Mesendoderm (in vitro differentiated cells): ENCODE data around the gene EVI5.
"Not testable (repeated sequence)": the region's sequence is repeated elsewhere in the genome, so short reads cannot be mapped to it uniquely, and the experiment has no call there.

Experiments used
- DNase-seq: peaks from one replicate; pipeline ENCODE4 v3.0.0; 2013
- H2AK5ac ChIP-seq: 2 replicates; pipeline ENCODE4 v1.6.1; 2013; ENCODE audit warnings: low read length, inconsistent platforms
- H2BK120ac ChIP-seq: 2 replicates; pipeline ENCODE4 v1.6.1; 2013; ENCODE audit warnings: low read depth, mild to moderate bottlenecking, low read length, moderate library complexity, mixed read lengths
- H2BK15ac ChIP-seq: replicated peaks from 2 replicates; pipeline ENCODE4 v1.6.1; 2013; ENCODE audit warnings: low read depth, mild to moderate bottlenecking, moderate library complexity
- H2BK5ac ChIP-seq: 2 replicates; pipeline ENCODE4 v1.6.1; 2013; ENCODE audit warnings: low read length, inconsistent platforms
- H3K18ac ChIP-seq: 2 replicates; pipeline ENCODE4 v1.6.1; 2013; ENCODE audit warnings: mild to moderate bottlenecking, low read length, mixed read lengths
- H3K23ac ChIP-seq: one replicate; pipeline ENCODE4 v1.6.1; 2013; ENCODE audit warnings: low read length
- H3K27ac ChIP-seq: 2 replicates; pipeline ENCODE4 v1.5.1; 2013; ENCODE audit warnings: low read depth, mild to moderate bottlenecking, inconsistent platforms, low read length, moderate library complexity
- H3K27me3 ChIP-seq: 2 replicates; pipeline ENCODE4 v1.6.1; 2013; ENCODE audit warnings: low read length, control low read depth, mild to moderate bottlenecking, inconsistent platforms; ENCODE audit not compliant: insufficient read depth, poor library complexity
- H3K36me3 ChIP-seq: 2 replicates; pipeline ENCODE4 v1.6.1; 2013; ENCODE audit warnings: low read length, inconsistent platforms; ENCODE audit not compliant: control insufficient read depth, insufficient read depth
- H3K4ac ChIP-seq: one replicate; pipeline ENCODE4 v1.6.1; 2013; ENCODE audit warnings: low read depth, mild to moderate bottlenecking, low read length, moderate library complexity
- H3K4me1 ChIP-seq: 2 replicates; pipeline ENCODE4 v1.6.1; 2013; ENCODE audit warnings: low read depth, low read length, inconsistent platforms; ENCODE audit not compliant: control insufficient read depth
- H3K4me2 ChIP-seq: 2 replicates; pipeline ENCODE4 v1.6.1; 2013; ENCODE audit warnings: low read length
- H3K4me3 ChIP-seq: 2 replicates; pipeline ENCODE4 v1.5.1; 2013; ENCODE audit warnings: mild to moderate bottlenecking, low read length
- H3K56ac ChIP-seq: one replicate; pipeline ENCODE4 v1.6.1; 2013; ENCODE audit warnings: low read length
- H3K79me1 ChIP-seq: 2 replicates; pipeline ENCODE4 v1.6.1; 2013; ENCODE audit warnings: low read length, inconsistent platforms
- H3K79me2 ChIP-seq: 2 replicates; pipeline ENCODE4 v1.6.1; 2013; ENCODE audit warnings: mild to moderate bottlenecking, low read length; ENCODE audit not compliant: control insufficient read depth, insufficient read depth
- H3K9ac ChIP-seq: 2 replicates; pipeline ENCODE4 v1.6.1; 2013; ENCODE audit warnings: low read length, inconsistent platforms
- H4K5ac ChIP-seq: one replicate; pipeline ENCODE4 v1.6.1; 2013; ENCODE audit warnings: low read length
- H4K8ac ChIP-seq: one replicate; pipeline ENCODE4 v1.6.1; 2013; ENCODE audit warnings: low read depth, mild to moderate bottlenecking, control low read depth, low read length, moderate library complexity
- WGBS: extraction: QIAGEN DNeasy Blood & Tissue Kit; methylation state at CpG from one replicate; pipeline ENCODE4 v1.1.7; 2013; ENCODE audit warnings: low lambda C conversion rate, missing lambda C conversion rate; ENCODE audit not compliant: insufficient coverage; ENCODE audit errors: extremely low coverage; 5-methylcytosine and 5-hydroxymethylcytosine counted together

The EVI5 gene

GRCh38 chr1:92754000-92754718 is 30.7 kb downstream of the EVI5 start:
- Histone ChIP-seq H3K79me1 (peaks cover 4% of the 10 kb centered on the region), H3K18ac (no peak overlapping the region), H3K56ac (no peak overlapping the region), H4K8ac (no peak overlapping the region), H2AK5ac (no peak overlapping the region), H2BK5ac (no peak overlapping the region), H2BK120ac (no peak overlapping the region), H3K79me2 (no peaks in the 10 kb centered on the region), H2BK15ac (no peak overlapping the region), H4K5ac (no peak overlapping the region), H3K9ac (no peak overlapping the region), H3K36me3 (no peaks in the 10 kb centered on the region), H3K4me2 (no peak overlapping the region), H3K27me3 (no peaks in the 10 kb centered on the region), H3K23ac (no peak overlapping the region), H3K4me1 (no peaks in the 10 kb centered on the region), H3K4ac (no peak overlapping the region), H3K4me3 (no peak overlapping the region), H3K27ac (no peak overlapping the region)
- DNase-seq, result no peak
- no CpG with 5 or more reads among the region's 1 CpG for WGBS

DNA sequence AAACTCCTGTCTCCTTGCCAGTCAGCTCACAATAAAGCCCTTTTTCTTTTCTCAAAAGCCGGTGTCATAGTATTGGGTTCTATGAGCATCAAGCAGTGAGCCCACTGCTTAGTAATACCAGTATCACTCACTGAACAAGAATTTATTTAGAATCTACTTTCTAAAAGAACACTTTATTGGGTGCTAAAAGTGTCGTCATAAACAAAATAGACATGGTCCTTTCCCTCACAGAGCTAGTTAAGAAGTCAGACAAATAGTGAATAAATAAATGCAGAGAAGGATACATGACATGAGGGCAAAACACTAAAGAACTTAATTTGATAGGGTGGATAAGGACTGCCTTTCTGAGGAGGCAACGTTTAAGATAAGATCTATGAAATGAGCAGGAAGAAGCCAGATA is 32.2 kb downstream of the EVI5 start:
- Histone ChIP-seq H3K56ac (no peak overlapping the region), H3K27me3 (no peaks in the 10 kb centered on the region), H4K8ac (no peak overlapping the region), H3K4me2 (no peak overlapping the region), H3K36me3 (no peaks in the 10 kb centered on the region), H3K23ac (no peak overlapping the region), H2BK5ac (no peak overlapping the region), H2BK15ac (no peak overlapping the region), H3K4ac (no peak overlapping the region), H2AK5ac (no peak overlapping the region), H3K27ac (no peak overlapping the region), H4K5ac (no peak overlapping the region), H3K79me2 (peaks cover 4% of the 10 kb centered on the region), H3K79me1 (peaks cover 8% of the 10 kb centered on the region), H3K4me3 (no peak overlapping the region), H3K9ac (no peak overlapping the region), H3K18ac (no peak overlapping the region), H3K4me1 (no peaks in the 10 kb centered on the region), H2BK120ac (no peak overlapping the region)
- DNase-seq, result no peak
- WGBS, result no CpG with 5 or more reads among the region's 3 CpGs

GRCh38 chr1:92749024-92749634 is 35.8 kb downstream of the EVI5 start:
- H3K27ac ChIP-seq, result no peak overlapping the region
- no peak overlapping the region for H3K23ac ChIP-seq
- no peak overlapping the region for H2BK120ac ChIP-seq
- no peak overlapping the region for H3K4me3 ChIP-seq
- peaks cover 4% of the 10 kb centered on the region for H3K79me1 ChIP-seq
- H3K9ac ChIP-seq, result no peak overlapping the region
- no peak overlapping the region for H3K56ac ChIP-seq
- H4K5ac ChIP-seq, result no peak overlapping the region
- no CpG with 5 or more reads among the region's 1 CpG for WGBS
- H3K4ac ChIP-seq, result no peak overlapping the region
- H2AK5ac ChIP-seq, result no peak overlapping the region
- H4K8ac ChIP-seq, result no peak overlapping the region
- peak; percentile 76 for DNase-seq
- H2BK15ac ChIP-seq, result no peak overlapping the region
- no peak overlapping the region for H3K18ac ChIP-seq
- H3K4me1 ChIP-seq, result no peaks in the 10 kb centered on the region
- H3K27me3 ChIP-seq, result no peaks in the 10 kb centered on the region
- H3K79me2 ChIP-seq, result peaks cover 4% of the 10 kb centered on the region
- no peak overlapping the region for H3K4me2 ChIP-seq
- H3K36me3 ChIP-seq, result no peaks in the 10 kb centered on the region
- no peak overlapping the region for H2BK5ac ChIP-seq

DNA sequence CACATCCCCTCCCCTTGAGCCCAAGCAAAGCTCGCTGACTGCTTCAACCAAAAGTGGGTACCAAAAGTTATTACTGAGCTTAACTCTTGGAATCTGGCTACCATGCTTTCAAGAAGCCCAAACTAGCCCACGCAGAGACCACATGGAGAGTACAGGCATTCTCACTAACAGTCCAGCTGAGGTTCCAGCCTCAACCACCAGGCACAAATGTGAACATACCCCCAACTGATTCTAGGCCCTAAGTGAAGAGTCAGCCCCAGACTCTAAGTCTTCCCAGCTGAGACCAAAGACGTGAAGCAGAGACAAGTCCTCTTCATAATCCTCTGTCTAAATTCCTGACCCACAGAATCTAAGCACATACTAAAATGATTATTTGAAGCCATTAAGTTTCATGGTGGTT is 36.8 kb downstream of the EVI5 start:
- H2BK5ac ChIP-seq, result no peak overlapping the region
- H3K79me1 ChIP-seq, result peaks cover 4% of the 10 kb centered on the region
- H2BK120ac ChIP-seq, result no peak overlapping the region
- H3K4me1 ChIP-seq, result no peaks in the 10 kb centered on the region
- no peak overlapping the region for H4K8ac ChIP-seq
- no peak overlapping the region for H3K56ac ChIP-seq
- H3K27ac ChIP-seq, result no peak overlapping the region
- H3K27me3 ChIP-seq, result no peaks in the 10 kb centered on the region
- DNase-seq, result peak; percentile 48
- no peak overlapping the region for H2BK15ac ChIP-seq
- H3K36me3 ChIP-seq, result no peaks in the 10 kb centered on the region
- H2AK5ac ChIP-seq, result no peak overlapping the region
- no peak overlapping the region for H3K23ac ChIP-seq
- H3K4me3 ChIP-seq, result no peak overlapping the region
- H4K5ac ChIP-seq, result no peak overlapping the region
- no peak overlapping the region for H3K18ac ChIP-seq
- no peak overlapping the region for H3K4me2 ChIP-seq
- no peak overlapping the region for H3K4ac ChIP-seq
- H3K79me2 ChIP-seq, result peaks cover 4% of the 10 kb centered on the region
- no CpG with 5 or more reads among the region's 3 CpGs for WGBS
- H3K9ac ChIP-seq, result no peak overlapping the region

DNA sequence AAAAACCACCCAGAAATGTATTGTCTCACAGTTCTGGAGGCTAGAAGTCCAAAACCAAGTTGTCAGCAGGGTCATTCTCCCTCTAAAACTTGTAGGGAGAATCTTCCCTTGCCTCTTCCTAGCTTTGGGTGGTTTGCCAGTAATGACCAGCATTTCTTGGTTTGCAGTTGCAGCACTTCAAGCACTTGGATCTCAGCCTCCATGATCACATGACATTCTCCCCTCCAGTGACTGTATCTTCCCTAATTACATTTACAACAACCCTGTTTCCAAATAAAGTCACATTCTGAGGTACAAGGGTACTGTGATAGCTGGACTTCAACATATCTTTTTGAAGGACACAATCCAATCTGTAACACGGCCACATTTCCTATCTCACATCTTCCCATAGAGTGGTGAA is 37.2 kb downstream of the EVI5 start:
- Histone ChIP-seq H3K56ac (no peak overlapping the region), H2BK5ac (no peak overlapping the region), H2BK120ac (no peak overlapping the region), H2AK5ac (no peak overlapping the region), H3K4me3 (no peak overlapping the region), H4K8ac (no peak overlapping the region), H3K4me1 (no peaks in the 10 kb centered on the region), H3K27ac (no peak overlapping the region), H3K18ac (no peak overlapping the region), H3K4ac (no peak overlapping the region), H3K23ac (no peak overlapping the region), H2BK15ac (no peak overlapping the region), H3K79me1 (peaks cover 4% of the 10 kb centered on the region), H4K5ac (no peak overlapping the region), H3K4me2 (no peak overlapping the region), H3K79me2 (peaks cover 4% of the 10 kb centered on the region), H3K9ac (no peak overlapping the region), H3K27me3 (no peaks in the 10 kb centered on the region), H3K36me3 (no peaks in the 10 kb centered on the region)
- DNase-seq, result no peak
- no CpG with 5 or more reads among the region's 1 CpG for WGBS

- H4K5ac ChIP-seq, H3K56ac ChIP-seq, H3K27ac ChIP-seq, H3K36me3 ChIP-seq, H2BK5ac ChIP-seq, DNase-seq, H3K23ac ChIP-seq, H3K18ac ChIP-seq, H3K4me2 ChIP-seq, H4K8ac ChIP-seq, H3K4ac ChIP-seq, H3K79me1 ChIP-seq, H3K27me3 ChIP-seq, H3K4me3 ChIP-seq, H2BK120ac ChIP-seq, H3K79me2 ChIP-seq, H2BK15ac ChIP-seq, H3K9ac ChIP-seq, H2AK5ac ChIP-seq, H3K4me1 ChIP-seq: not testable (repeated sequence)
- no CpG with 5 or more reads among the region's 4 CpGs for WGBS
Observed at GRCh38 chr1:92746255-92746654, 38.7 kb downstream of the EVI5 start.
